H1 (cell line): ENCODE data around the gene MANF. TPM values are rescaled to one million over a fixed set of nuclear protein-coding genes. Genes with fewer than 3 reads are reported as not detected.

Experiments
- CTCF ChIA-PET: fragments of 300-600 bp; sonication (Branson Sonifier 250); formaldehyde crosslinking; loops from one replicate; lab custom pipeline; 2021; ENCODE audit not compliant: partially characterized antibody; lab: Charles Lee
- POLR2A ChIA-PET: fragments of 300-600 bp; sonication (Branson Sonifier 250); formaldehyde crosslinking; loops from one replicate; lab custom pipeline; 2021; ENCODE audit warnings: inconsistent platforms; ENCODE audit not compliant: partially characterized antibody; lab: Charles Lee
- DNase-seq, 2 experiments: peaks; one replicate each; pipeline versions ENCODE4 v3.0.0 to v3.0.0-alpha.2; 2010 to 2022; ENCODE audit warnings: low spot score in 2 of 2, low read depth in 1 of 2, mixed read lengths in 1 of 2
- FAIRE-seq: peaks from 2 replicates; lab custom pipeline; 2011; peaks lifted over from hg19 to GRCh38; lab: Jason Lieb, UNC
- H2AFZ ChIP-seq: 2 replicates; pipeline ENCODE4 v1.8.1; 2012; ENCODE audit warnings: low read length, inconsistent platforms
- H2AK5ac ChIP-seq: 2 replicates; pipeline ENCODE4 v1.6.1; 2013; ENCODE audit warnings: low read depth, low read length
- H2BK120ac ChIP-seq: replicated peaks from 2 replicates; pipeline ENCODE3; 2013; ENCODE audit warnings: low read depth, low read length, inconsistent platforms
- H2BK12ac ChIP-seq: 2 replicates; pipeline ENCODE4 v1.6.1; 2013; ENCODE audit warnings: low read depth, low read length
- H2BK15ac ChIP-seq: 2 replicates; pipeline ENCODE4 v1.6.1; 2013; ENCODE audit warnings: low read length
- H2BK20ac ChIP-seq: 2 replicates; pipeline ENCODE4 v1.6.1; 2013; ENCODE audit warnings: low read length
- H2BK5ac ChIP-seq: 2 replicates; pipeline ENCODE4 v1.6.1; 2013; ENCODE audit warnings: low read depth, low read length
- H3K14ac ChIP-seq: 2 replicates; pipeline ENCODE4 v1.6.1; 2013; ENCODE audit warnings: inconsistent platforms; ENCODE audit not compliant: insufficient read length
- H3K18ac ChIP-seq: 2 replicates; pipeline ENCODE4 v1.6.1; 2013; ENCODE audit warnings: low read length; ENCODE audit errors: extremely low read depth
- H3K23ac ChIP-seq: 2 replicates; pipeline ENCODE4 v1.6.1; 2013; ENCODE audit warnings: inconsistent platforms; ENCODE audit not compliant: insufficient read length
- H3K23me2 ChIP-seq: 2 replicates; pipeline ENCODE4 v1.6.1; 2013; ENCODE audit warnings: low read depth, low read length
- H3K27ac ChIP-seq: 2 replicates; pipeline ENCODE4 v1.6.1; 2011; ENCODE audit warnings: low read depth, low read length, inconsistent platforms
- H3K27me3 ChIP-seq, 4 experiments: replicated peaks in 1 of 4; 1 replicate in 1 of 4; 2 replicates in 3 of 4; pipeline versions ENCODE4 v1.6.1 to v1.8.1; 2011 to 2013; ENCODE audit warnings: low read length in 3 of 4, mild to moderate bottlenecking in 3 of 4, inconsistent platforms in 2 of 4, mixed read lengths in 2 of 4, moderate library complexity in 1 of 4; ENCODE audit not compliant: control insufficient read depth in 3 of 4, insufficient read depth in 3 of 4; ENCODE audit errors: extremely low read depth in 1 of 4
- H3K36me3 ChIP-seq, 4 experiments: 2 replicates each; pipeline versions ENCODE4 v1.6.1 to v1.8.1; 2011 to 2013; ENCODE audit warnings: mild to moderate bottlenecking in 4 of 4, low read length in 3 of 4, moderate library complexity in 2 of 4, control low read depth in 1 of 4, inconsistent platforms in 1 of 4; ENCODE audit not compliant: insufficient read depth in 4 of 4, control insufficient read depth in 2 of 4
- H3K4ac ChIP-seq: replicated peaks from 2 replicates; pipeline ENCODE3; 2013; ENCODE audit warnings: low read length, low read depth, mixed read lengths, inconsistent platforms; ENCODE audit not compliant: insufficient read length
- H3K4me1 ChIP-seq, 4 experiments: replicated peaks in 1 of 4; 1 replicate in 1 of 4; 2 replicates in 3 of 4; pipeline versions ENCODE4 v1.6.1 to v1.8.1; 2011 to 2013; ENCODE audit warnings: low read length in 3 of 4, inconsistent platforms in 2 of 4, mixed read lengths in 1 of 4; ENCODE audit not compliant: insufficient read depth in 4 of 4, control insufficient read depth in 3 of 4
- H3K4me2 ChIP-seq, 2 experiments: 2 replicates each; pipeline versions ENCODE4 v1.6.1 to v1.8.1; 2011 to 2013; ENCODE audit warnings: low read depth in 2 of 2, low read length in 2 of 2, control low read depth in 1 of 2, inconsistent platforms in 1 of 2, mild to moderate bottlenecking in 1 of 2; ENCODE audit not compliant: insufficient read depth in 1 of 2
- H3K4me3 ChIP-seq, 4 experiments: fragments of 200-600, 300-600 bp in 1 of 4; sonication (generic), shearing (Covaris generic), sonication (Bioruptor Twin) in 1 of 4; 2 replicates each; pipeline versions ENCODE4 v1.5.1 to v1.8.1; 2011 to 2016; ENCODE audit warnings: low read length in 4 of 4, low read depth in 3 of 4, control low read depth in 2 of 4, inconsistent platforms in 2 of 4, mild to moderate bottlenecking in 2 of 4, mixed read lengths in 1 of 4, moderate library complexity in 1 of 4; ENCODE audit not compliant: insufficient read depth in 2 of 4; ENCODE audit errors: extremely low read depth in 1 of 4
- H3K56ac ChIP-seq: replicated peaks from 2 replicates; pipeline ENCODE3; 2013; ENCODE audit warnings: low read depth, mild to moderate bottlenecking, mixed read lengths, low read length, inconsistent platforms; ENCODE audit not compliant: insufficient read length
- H3K79me1 ChIP-seq: 2 replicates; pipeline ENCODE4 v1.6.1; 2013; ENCODE audit warnings: low read depth, low read length, control low read depth
- H3K79me2 ChIP-seq, 2 experiments: 2 replicates each; pipeline versions ENCODE4 v1.6.1 to v1.8.1; 2012 to 2013; ENCODE audit warnings: low read length in 2 of 2, mild to moderate bottlenecking in 2 of 2, inconsistent platforms in 1 of 2; ENCODE audit not compliant: insufficient read depth in 2 of 2, control insufficient read depth in 1 of 2
- H3K9ac ChIP-seq, 4 experiments: replicated peaks in 1 of 4; 1 replicate in 1 of 4; 2 replicates in 3 of 4; pipeline versions ENCODE4 v1.6.1 to v1.8.1; 2011 to 2013; ENCODE audit warnings: low read depth in 3 of 4, low read length in 3 of 4, control low read depth in 2 of 4, mild to moderate bottlenecking in 2 of 4, moderate library complexity in 2 of 4, inconsistent platforms in 1 of 4; ENCODE audit errors: extremely low read depth in 1 of 4
- H3K9me3 ChIP-seq, 2 experiments: 2 replicates each; pipeline versions ENCODE4 v1.6.1 to v1.8.1; 2012 to 2013; ENCODE audit warnings: mild to moderate bottlenecking in 2 of 2, moderate library complexity in 2 of 2, control low read depth in 1 of 2, inconsistent platforms in 1 of 2, low read depth in 1 of 2, low read length in 1 of 2, mixed read lengths in 1 of 2; ENCODE audit not compliant: insufficient read depth in 2 of 2
- H4K20me1 ChIP-seq, 2 experiments: replicated peaks in 1 of 2; 2 replicates each; pipeline versions ENCODE3 to v1.8.1; 2011 to 2013; ENCODE audit warnings: inconsistent platforms in 2 of 2, low read length in 2 of 2, mild to moderate bottlenecking in 1 of 2; ENCODE audit not compliant: insufficient read depth in 2 of 2, control insufficient read depth in 1 of 2
- H4K5ac ChIP-seq: 2 replicates; pipeline ENCODE4 v1.6.1; 2013; ENCODE audit warnings: low read length, low read depth, mixed read lengths, inconsistent platforms; ENCODE audit not compliant: insufficient read length
- H4K8ac ChIP-seq: 2 replicates; pipeline ENCODE4 v1.8.0; 2013; ENCODE audit warnings: mild to moderate bottlenecking, moderate library complexity, low read length, inconsistent platforms; ENCODE audit not compliant: insufficient read depth; ENCODE audit errors: extremely low read depth
- H4K91ac ChIP-seq: replicated peaks from 2 replicates; pipeline ENCODE3; 2013; ENCODE audit warnings: low read length, mixed read lengths, inconsistent platforms; ENCODE audit not compliant: insufficient read length
- POU5F1 ChIP-seq: IDR thresholded peaks from 2 replicates; pipeline ENCODE4 v1.6.1; 2011; ENCODE audit warnings: low read depth, mild to moderate bottlenecking, low read length, moderate library complexity
- TEAD4 ChIP-seq: IDR thresholded peaks from 2 replicates; pipeline ENCODE4 v1.6.1; 2012; ENCODE audit warnings: low read depth, low read length, inconsistent platforms, mixed read lengths
- WGBS, 2 experiments: shearing (Covaris generic) in 1 of 2; methylation state at CpG; one replicate each; pipeline versions ENCODE4 v1.1.6 to v1.1.7; 2013 to 2015; ENCODE audit warnings: low lambda C conversion rate in 2 of 2, mixed read lengths in 2 of 2, inconsistent platforms in 1 of 2, low coverage in 1 of 2, missing lambda C conversion rate in 1 of 2; ENCODE audit not compliant: insufficient replicate concordance in 2 of 2, insufficient coverage in 1 of 2, insufficient read length in 1 of 2; ENCODE audit errors: extremely low coverage in 1 of 2, missing lambda C conversion rate in 1 of 2; 5-methylcytosine and 5-hydroxymethylcytosine counted together
- polyA plus RNA-seq, 7 experiments: library from polyadenylated mRNA; depleted of rRNA in 3 of 7; stranded (reverse) in 5 of 7; unstranded in 2 of 7; fragments of >200 nt in 5 of 7; fragments of 200-250 nt in 2 of 7; gene quantifications; 1 replicate in 5 of 7; 2 replicates in 1 of 7; 4 replicates in 1 of 7; pipeline versions ENCODE4 v1.2.1 to v1.2.3, GENCODE V29; 2011 to 2013; ENCODE audit warnings: missing spikeins in 2 of 7, mixed read lengths in 2 of 7
- total RNA-seq: library from RNA; stranded (reverse); fragmentation: NEBNext Ultra II Directional; extraction: Animal tissue kit (Norgen Biotek cat#: 25700); gene quantifications from 2 replicates; pipeline ENCODE4 v1.2.1, GENCODE V29; 2021

MANF gene
- total and polyA plus RNA-seq, 2 of the 8 experiments (the other 6 are each of a cell fraction or from before 2014, with no cell fraction given) = 37.5 to 159 TPM

DNA sequence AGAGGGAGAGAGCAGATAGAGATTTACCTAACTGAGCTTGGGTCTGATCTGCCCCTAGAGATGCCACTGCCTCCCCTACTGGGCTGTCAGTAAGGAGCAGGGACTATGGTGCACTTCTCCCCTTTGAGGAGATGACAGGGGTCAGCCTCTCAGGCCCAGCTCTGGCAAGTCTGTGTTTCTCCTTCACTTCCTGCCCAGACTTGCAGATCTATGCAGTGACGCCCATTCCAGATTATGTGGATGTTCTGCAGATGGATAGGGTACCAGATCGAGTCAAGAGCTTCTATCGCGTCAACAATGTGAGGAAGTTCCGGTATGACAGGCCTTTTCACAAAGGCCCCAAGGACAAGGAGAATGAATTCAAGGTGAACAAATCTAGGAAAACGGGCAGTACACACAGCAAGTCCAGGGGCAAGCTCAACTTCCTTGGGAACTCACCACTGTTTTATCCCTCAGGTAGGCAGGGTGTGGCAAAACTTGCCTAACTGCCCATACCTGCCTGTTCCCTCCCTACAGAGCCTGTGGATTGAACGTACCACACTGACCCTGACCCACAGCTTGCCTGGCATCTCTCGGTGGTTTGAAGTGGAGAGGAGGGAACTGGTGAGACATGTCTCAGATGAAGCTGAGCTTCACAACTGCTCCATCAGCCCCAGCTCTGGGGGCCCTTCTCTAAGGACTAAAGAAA, 29.1 kb upstream of the MANF start:
- no peak overlapping the region for H2BK12ac ChIP-seq
- H3K36me3 ChIP-seq = peaks cover 0 to 4% (median 0%) of the 10 kb centered on the region in 4 experiments; a peak in 4 of 8 replicates
- H2BK15ac ChIP-seq = no peak overlapping the region
- H3K23me2 ChIP-seq = no peaks in the 10 kb centered on the region
- ChIA-PET CTCF (interaction anchor here (1.3 kb wide), 1 partner anchor 20 kb away, joined by 4 read pairs; no protein-coding TSS in a partner anchor), POLR2A (no interaction called here)
- DNase-seq = no peak
- no peaks in the 10 kb centered on the region for H3K79me1 ChIP-seq
- H2BK120ac ChIP-seq = no peak overlapping the region
- H3K4me3 ChIP-seq = no peak overlapping the region
- no peaks in the 10 kb centered on the region for H3K79me2 ChIP-seq
- no peak overlapping the region for H3K18ac ChIP-seq
- H4K91ac ChIP-seq = no peak overlapping the region
- no peaks in the 10 kb centered on the region for H3K9me3 ChIP-seq
- H2AK5ac ChIP-seq = no peak overlapping the region
- FAIRE-seq = no peak
- H4K5ac ChIP-seq = no peak overlapping the region
- TF ChIP-seq TEAD4 = no peak
- no peak for TF ChIP-seq POU5F1
- TF ChIP-seq, all 59 proteins: peak for 0
- H3K27ac ChIP-seq = no peak overlapping the region
- no peak overlapping the region for H2BK5ac ChIP-seq
- H2AFZ ChIP-seq = no peak overlapping the region
- no peak overlapping the region for H3K14ac ChIP-seq
- H3K23ac ChIP-seq = no peak overlapping the region
- no peak overlapping the region for H4K8ac ChIP-seq
- H3K56ac ChIP-seq = no peak overlapping the region
- H3K4ac ChIP-seq = no peak overlapping the region
- H3K4me2 ChIP-seq = no peak overlapping the region
- peak overlapping the region in 1 of 4 experiments; percentile 3; a peak in 2 of 7 replicates for H3K9ac ChIP-seq
- no peaks in the 10 kb centered on the region for H3K4me1 ChIP-seq
- no peak overlapping the region for H2BK20ac ChIP-seq
- H4K20me1 ChIP-seq = no peaks in the 10 kb centered on the region
- no peaks in the 10 kb centered on the region for H3K27me3 ChIP-seq
- 77% methylated on average over 8 of the region's 8 CpGs; no CpG with 5 or more reads in 1 of the 2 experiments for WGBS, 2 experiments
